Renal cortex interstitium (tissue), 11 donors: ENCODE results near the gene GRK3. TPM values are rescaled to one million over a fixed set of nuclear protein-coding genes. Genes with fewer than 3 reads are reported as not detected.
A peak's percentile ranks its signal among the peaks of the same experiment; 100 is the strongest.

Experiments used
- DNase-seq, 11 donors: peaks; one replicate each; pipeline ENCODE4 v3.0.0-alpha.2; 2013; ENCODE audit warnings: low read depth in 9 of 11, low spot score in 4 of 11; ENCODE audit errors: extremely low read depth in 1 of 11
- polyA plus RNA-seq, 3 donors: library from polyadenylated mRNA; unstranded; fragments of 120-200 nt; gene quantifications; one replicate each; pipeline ENCODE4 v1.2.1, GENCODE V29; 2013; ENCODE audit not compliant: insufficient read length in 3 of 3

Gene GRK3
- polyA plus RNA-seq, 3 donors = 9.3 to 10.7 (median 9.6) TPM

DNA sequence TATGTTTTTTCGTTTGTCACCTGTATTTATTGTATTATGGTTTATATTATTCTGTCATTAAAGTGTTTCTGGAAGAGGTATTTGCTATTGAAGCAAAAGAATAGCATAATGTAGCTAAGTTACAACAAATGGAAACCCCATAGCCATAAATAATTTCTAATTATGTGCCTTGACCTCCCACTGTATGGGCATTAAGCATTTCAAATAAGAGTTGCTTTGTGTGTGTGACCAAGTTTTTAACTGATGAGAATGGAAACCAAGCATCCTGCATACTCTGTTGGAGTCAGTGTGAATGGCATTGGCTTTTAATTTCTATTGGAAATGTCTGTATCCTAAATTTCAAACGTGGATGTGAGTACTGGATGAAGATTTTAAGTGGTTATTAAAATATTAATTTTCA, 115.6 kb downstream of the GRK3 start:
- no peak for DNase-seq

DNA sequence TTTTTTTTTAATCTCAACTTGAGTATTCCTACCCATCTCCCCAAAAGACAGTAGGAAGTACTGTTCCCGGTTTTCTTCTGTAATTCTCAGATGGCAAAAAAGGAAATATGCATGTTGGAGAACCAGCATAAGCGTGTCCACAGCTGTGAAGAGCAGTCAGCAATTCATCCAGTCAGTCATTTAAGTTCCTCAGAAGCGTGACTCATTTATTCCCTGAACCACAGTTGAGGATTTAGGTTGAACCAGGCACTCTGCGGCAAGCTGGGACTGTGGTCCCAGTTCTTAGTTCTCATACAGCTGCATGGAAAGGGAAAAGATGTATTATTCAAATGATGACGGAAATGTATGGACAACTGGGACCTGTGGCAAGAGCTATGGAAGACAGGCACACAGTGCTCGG, 116.5 kb downstream of the GRK3 start:
- DNase-seq = no peak

- no peak for DNase-seq
Observed at GRCh38 chr22:25682109-25682508, 117.6 kb downstream of the GRK3 start.

GRCh38 chr22:25688627-25689026, 124.2 kb downstream of the GRK3 start:
- DNase-seq = no peak

- DNase-seq = no peak
Observed at GRCh38 chr22:25689631-25690030, 125.2 kb downstream of the GRK3 start.

GRCh38 chr22:25690798-25691197, 126.3 kb downstream of the GRK3 start:
- DNase-seq = no peak

DNA sequence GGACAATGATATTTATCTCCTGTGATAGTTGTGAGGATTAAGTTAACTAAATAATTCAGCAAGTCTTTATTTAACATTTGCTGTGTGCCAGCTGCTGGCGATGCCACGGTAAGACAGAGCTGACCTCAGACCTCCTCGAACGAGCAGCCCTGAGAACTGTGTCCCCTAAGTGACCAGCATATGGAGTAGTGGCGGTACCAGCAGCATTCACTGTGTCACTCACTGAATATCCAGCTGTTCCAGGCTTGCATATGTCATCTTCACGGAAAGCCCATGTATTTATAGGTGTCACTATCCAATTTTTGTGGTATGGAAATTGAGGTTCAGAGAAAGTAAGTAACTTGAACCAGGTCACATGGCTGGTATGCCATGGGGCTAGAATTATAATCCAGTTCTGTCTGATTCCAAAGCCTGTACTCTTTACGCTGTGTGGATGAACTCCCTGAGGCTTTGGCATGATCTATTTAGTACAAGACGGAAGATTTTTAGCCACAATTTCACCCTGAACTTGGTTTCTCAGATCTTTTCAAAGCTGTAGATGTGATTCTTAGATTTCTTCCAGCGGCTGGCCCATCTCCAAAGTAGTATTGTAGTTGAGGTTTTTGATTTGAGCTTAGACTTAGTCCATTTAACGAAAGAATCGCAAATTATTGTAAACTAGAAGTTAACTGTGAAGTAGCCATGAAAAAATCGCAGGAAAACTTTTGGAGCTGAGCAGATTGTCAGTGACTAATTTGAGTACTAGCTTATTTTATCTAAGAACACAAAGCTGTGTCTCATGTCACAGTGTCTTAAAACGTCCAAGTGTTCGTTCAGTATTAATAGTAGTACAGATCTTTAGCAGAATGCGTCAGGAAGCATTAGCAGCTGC, 128.2 kb downstream of the GRK3 start:
- no peak for DNase-seq

DNA sequence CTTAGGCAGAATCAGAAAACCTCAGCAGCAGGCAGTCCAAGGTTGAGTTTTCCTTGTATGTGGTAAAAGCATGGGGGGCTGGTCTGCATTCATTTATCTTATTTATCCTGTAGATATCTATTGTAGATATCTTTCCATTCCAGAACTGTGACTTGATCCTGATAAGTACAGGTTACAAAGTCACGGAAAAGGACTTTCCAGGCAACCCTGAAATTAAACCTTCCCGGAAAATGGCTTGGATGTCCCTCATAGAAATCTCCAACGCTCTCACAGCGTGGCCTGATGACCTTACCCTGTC, 128.7 kb downstream of the GRK3 start:
- DNase-seq = no peak

DNA sequence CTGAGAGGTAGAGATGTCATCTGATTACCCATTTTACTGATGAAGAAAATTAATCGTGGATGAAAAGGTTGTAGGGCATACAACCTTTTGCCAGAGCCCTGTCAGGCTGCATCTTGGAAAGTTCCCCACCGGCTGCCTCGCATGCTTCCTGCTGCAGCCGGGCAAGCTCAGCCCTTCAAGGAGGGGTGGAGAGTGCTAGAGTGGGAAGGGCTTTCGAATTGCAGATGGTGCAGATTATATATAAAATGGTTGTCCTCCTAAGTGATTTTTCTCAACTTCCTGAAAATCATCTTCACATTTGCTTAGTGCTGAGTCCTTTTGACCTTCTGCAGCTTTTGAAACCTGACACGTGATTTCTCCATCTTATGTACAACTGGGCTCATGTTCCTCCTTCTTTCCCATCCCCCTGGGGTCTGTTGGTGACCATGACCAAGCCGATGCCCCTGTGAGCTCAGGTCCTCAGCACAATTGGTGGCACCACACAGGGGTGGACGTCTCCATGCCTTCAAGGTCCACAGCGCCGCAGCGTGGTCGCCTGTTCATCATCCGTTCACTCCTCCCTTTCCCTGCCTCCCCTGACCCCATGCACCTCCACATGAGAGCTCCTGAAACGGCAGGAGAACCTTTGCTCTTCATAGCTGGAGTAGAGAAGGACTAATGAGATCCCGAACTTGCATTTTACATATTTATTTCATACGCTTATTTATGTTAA, 129.9 kb downstream of the GRK3 start:
- DNase-seq = no peak

DNA sequence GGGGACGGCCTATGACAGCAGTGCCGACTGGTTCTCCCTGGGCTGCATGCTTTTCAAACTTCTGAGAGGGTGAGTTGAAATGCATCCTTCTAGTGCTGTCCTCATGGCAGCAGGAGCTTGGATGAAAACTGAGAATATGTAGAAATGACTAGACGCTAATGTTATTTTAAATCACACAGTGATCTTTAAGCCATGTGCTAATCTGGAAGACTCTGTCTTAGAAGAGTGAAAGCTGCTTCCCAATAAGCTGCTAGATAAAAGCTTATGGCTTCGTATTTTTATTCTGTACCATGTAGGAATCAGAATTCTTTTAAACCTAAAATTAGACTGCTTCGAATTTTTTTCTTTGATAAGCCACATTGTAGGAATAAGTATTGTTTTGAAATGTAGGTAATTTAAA, 130.7 kb downstream of the GRK3 start:
- no peak for DNase-seq

- peak in 1 of 11 donors; percentile 27 for DNase-seq
Observed at GRCh38 chr22:25696763-25697162, 132.3 kb downstream of the GRK3 start.

DNA sequence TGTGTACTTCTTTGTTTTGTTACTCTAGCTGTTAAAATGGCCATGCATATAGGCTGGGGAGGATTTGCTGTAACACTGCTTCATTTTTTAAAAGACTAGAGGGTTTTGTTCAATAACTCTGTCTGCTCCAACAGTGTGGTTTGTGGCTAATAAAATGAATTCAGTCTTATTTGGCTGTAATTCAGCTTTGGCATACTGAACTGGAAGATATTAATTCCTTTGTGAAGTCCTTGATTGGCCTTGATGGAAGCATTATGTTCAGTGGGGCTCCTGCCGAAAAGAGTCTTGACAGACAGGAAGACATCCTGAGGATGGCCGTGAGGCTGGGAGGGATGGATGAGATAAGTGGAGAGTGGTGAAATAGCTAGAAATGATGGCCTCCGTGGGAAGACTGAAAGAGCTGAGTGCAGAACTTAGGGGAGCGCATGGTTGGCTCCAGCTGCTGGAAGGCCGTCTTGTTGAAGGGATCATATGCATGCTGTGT, 132.7 kb downstream of the GRK3 start:
- no peak for DNase-seq

GRCh38 chr22:25697978-25698377, 133.5 kb downstream of the GRK3 start:
- no peak for DNase-seq

GRCh38 chr22:25698461-25698860, 134.0 kb downstream of the GRK3 start:
- no peak for DNase-seq

DNA sequence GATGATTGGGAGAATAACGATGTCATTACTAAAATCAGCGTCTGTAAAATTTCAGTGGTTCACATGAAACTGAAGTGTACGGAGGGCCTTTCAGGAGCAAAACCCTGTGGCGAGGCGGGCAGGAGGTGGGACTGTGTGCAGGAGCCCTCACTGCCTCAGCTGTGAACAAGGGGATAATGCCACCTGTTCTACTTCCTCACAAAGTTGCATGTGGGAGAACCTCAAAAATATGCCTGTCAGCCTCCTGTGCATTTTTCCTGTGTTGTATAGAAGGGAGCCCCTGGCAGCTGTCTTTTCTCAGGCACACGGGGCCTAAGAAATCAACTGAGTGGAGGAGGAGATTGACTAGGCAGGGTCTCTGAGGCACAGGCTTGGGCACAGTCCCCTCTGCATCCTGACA, 134.5 kb downstream of the GRK3 start:
- no peak for DNase-seq

DNA sequence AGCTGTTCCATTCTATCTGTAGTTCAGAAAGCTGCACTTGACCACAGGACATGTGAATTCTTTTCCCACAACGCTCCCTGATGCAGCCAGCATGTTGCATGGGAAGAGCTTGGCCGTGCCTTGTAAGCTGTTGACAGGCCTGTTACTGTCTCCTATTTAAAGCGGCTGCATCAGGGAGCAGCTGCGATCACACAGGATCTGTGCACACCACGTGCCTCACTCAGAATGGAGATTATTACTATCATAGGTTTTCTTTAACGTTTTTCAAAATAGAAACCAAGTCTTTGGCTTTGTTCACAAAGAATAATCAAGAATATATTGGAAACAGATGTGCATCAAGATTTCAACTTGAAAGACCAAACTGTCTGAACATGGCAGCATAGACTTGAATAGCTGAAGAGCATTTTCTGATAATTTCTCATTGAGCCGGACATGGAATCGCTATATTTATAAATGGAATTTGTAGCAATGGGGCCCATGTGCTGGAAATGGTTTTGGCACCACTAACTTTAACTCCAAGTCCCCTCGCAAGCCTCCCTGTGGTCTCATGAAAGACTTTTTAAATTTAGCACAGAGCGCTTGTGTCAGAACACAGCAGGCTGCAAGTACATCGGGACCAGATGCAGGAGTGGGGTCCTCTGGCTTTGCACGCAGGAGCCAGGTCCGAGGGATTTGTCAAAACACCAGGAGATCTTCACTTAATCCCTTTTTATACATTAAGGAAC, 136.7 kb downstream of the GRK3 start:
- DNase-seq = peak in 1 of 11 donors; percentile 32

DNA sequence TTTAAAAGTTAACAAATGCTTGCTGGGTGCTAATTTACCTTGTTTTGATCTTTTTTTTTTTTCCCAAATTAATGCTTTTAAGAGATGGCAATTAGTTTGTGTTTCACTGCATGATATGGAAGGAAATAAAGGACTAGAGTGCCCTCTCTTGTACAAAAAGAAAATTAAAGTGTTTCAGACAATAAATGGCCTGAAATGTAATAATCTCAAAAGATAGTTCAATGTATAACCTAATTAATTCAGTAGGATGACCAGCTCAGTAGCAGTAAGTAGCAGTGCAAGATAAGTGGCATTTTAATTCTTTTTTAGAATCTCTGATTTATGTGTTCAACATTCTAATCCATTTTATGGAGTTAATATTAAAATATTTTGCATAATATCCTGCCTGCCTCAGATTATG, 137.6 kb downstream of the GRK3 start:
- no peak for DNase-seq

- no peak for DNase-seq
Observed at GRCh38 chr22:25702571-25703167, 138.2 kb downstream of the GRK3 start.

DNA sequence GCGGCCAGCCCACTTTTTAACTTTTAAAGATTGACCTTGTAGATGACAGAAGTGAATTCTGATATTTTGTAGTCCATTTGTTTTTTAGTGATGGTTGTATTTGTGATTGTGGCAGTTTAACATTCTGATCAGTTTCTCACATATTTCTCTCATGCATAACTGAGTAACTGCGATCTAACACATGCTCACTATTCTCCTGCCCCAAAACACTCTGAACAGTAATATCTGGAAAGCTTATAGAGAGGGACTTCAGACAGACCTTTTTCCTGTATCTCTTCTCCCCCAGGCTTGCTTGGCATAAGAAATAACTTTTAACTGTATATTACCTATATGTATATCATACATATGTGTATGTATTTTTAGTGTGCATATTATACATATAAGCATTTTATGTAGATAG, 140.2 kb downstream of the GRK3 start:
- no peak for DNase-seq

DNA sequence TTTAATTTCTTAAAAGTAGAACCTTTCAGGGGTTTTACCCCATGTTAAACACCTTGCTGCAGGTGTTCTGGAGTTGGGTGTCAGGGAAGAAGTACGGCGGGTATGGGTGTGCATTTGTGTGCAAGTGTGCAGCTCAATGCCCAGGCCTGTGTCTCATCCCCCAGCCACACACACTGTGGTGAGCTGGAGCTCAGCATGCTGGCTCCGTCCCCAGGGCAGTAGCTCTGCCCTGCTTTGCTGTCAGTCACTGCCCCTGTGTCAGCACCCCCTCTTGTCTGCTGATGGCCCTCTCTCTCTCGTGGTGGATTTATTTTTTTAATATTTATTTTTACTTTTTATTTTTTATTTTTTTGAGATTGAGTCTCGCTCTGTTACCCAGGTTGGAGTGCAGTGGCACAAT, 141.7 kb downstream of the GRK3 start:
- no peak for DNase-seq
